Esophagus squamous epithelium (tissue), 5 donors: ENCODE results near the gene AHRR. TPM values are rescaled to one million over a fixed set of nuclear protein-coding genes. Genes with fewer than 3 reads are reported as not detected.

Experiments used
- DNase-seq: peaks from one replicate; lab custom pipeline; 2025; lab: John Stamatoyannopoulos, UW
- H3K27ac ChIP-seq, 4 donors: fragments of 200-600 bp; sonication (generic); one replicate each; pipeline ENCODE4 v1.5.1; 2016 to 2019; ENCODE audit warnings: mild to moderate bottlenecking in 1 of 4
- H3K27me3 ChIP-seq, 4 donors: fragments of 200-600 bp; sonication (generic); 1 replicate in 3 of 4; 2 replicates in 1 of 4; pipeline versions ENCODE4 v1.5.1 to v1.6.0; 2017 to 2021; ENCODE audit warnings: antibody characterized with exemption in 1 of 4
- H3K36me3 ChIP-seq, 3 donors: fragments of 200-600 bp; sonication (generic); one replicate each; pipeline ENCODE4 v1.5.1; 2016 to 2019
- H3K4me1 ChIP-seq, 3 donors: fragments of 200-600 bp; sonication (generic); one replicate each; pipeline ENCODE4 v1.5.1; 2017 to 2019
- H3K4me3 ChIP-seq, 4 donors: fragments of 200-600 bp; sonication (generic); 1 replicate in 3 of 4; 2 replicates in 1 of 4; pipeline ENCODE4 v1.5.1; 2016 to 2019; ENCODE audit warnings: mild to moderate bottlenecking in 2 of 4, moderate library complexity in 1 of 4
- H3K9me3 ChIP-seq, 3 donors: fragments of 200-600 bp; sonication (generic); one replicate each; pipeline ENCODE4 v1.5.1; 2016 to 2019
- POLR2A ChIP-seq, 4 donors: fragments of 450-650 bp; IDR thresholded peaks; one replicate each; pipeline ENCODE4 v1.6.1; 2017; ENCODE audit warnings: antibody characterized with exemption in 4 of 4, mild to moderate bottlenecking in 4 of 4, moderate library complexity in 3 of 4
- WGBS, 2 donors: methylation state at CpG; one replicate each; pipeline ENCODE4 v1.1.5; 2018; 5-methylcytosine and 5-hydroxymethylcytosine counted together
- intact Hi-C: fragments of 100-400 bp; cut with DNase I; formaldehyde crosslinking; loops from one replicate; pipeline ENCODE4 v1.15.0; 2022
- total RNA-seq, 4 donors: library from RNA; depleted of rRNA; stranded (reverse); fragments of >200 nt; gene quantifications; one replicate each; pipeline ENCODE4 v1.1.0, GENCODE V29; 2016
- TF ChIP-seq, protein P1 (sequence below), 6 experiments: fragments of 450-650 bp in 4 of 6; fragments of 200-600 bp in 2 of 6; sonication (generic) in 2 of 6; IDR thresholded peaks; one replicate each; pipeline ENCODE4 v1.5.1; 2016 to 2019; ENCODE audit warnings: antibody characterized with exemption in 6 of 6, mild to moderate bottlenecking in 4 of 6, moderate library complexity in 4 of 6
- donor health status: DM: yes; HTN: yes; CAD: no.

Gene AHRR
- total RNA-seq, 4 donors from 2014 or later = 0.66 to 1.5 (median 1.1) TPM

DNA sequence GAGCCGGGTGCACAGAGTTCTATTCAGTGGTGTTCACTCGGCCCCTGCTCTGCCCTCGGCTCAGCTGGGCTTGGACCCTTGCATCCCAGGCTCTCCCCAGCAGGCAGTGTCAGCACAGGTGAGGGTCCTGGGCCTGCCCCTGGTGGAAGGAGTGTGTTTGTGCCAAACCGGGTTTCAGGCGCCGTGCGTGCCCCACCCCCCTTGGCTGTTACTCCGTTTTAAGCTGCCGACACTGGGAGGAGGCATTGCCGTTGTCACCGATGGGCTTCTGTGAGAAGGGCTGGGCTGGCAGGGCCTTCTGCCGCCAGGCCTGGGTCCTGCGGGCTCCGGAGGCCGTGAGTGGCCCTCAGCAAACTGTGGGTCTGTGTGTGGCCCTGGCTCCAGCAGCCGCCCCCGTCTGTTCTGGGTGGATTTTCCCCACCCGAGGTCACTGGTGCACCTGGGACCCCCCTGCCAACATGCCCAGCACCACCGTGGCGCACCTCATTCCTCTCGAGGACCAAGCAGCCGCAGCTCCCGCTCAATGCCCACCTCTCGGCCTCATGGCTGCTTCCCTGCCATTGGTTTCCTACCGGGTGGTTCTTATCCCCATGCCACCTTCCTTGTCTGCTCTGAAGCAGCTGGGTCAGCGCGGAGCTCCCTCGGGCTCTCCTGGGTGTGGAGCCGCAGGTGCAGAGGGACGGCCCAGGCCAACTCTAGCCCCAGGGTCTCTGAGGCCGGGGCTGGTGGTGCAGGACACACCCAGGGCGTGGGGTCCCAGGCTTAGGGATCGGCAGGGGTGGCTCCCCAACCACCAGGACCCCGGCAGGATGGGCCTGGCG is 77.2 kb downstream of the AHRR start:
- no peak for TF ChIP-seq POLR2A (IDR thresholded peaks at IDR 0.05)
- TF ChIP-seq, protein P1, sequence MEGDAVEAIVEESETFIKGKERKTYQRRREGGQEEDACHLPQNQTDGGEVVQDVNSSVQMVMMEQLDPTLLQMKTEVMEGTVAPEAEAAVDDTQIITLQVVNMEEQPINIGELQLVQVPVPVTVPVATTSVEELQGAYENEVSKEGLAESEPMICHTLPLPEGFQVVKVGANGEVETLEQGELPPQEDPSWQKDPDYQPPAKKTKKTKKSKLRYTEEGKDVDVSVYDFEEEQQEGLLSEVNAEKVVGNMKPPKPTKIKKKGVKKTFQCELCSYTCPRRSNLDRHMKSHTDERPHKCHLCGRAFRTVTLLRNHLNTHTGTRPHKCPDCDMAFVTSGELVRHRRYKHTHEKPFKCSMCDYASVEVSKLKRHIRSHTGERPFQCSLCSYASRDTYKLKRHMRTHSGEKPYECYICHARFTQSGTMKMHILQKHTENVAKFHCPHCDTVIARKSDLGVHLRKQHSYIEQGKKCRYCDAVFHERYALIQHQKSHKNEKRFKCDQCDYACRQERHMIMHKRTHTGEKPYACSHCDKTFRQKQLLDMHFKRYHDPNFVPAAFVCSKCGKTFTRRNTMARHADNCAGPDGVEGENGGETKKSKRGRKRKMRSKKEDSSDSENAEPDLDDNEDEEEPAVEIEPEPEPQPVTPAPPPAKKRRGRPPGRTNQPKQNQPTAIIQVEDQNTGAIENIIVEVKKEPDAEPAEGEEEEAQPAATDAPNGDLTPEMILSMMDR (IDR thresholded peaks at IDR 0.05) = no peak
- 90 to 91% methylated on average over 3 to 11 of the region's 35 CpGs for WGBS, 2 donors
- H3K4me1 ChIP-seq = peaks cover 5 to 53% (median 12%) of the 10 kb centered on the region in 3 donors
- H3K36me3 ChIP-seq = no peaks in the 10 kb centered on the region
- peaks cover 0 to 54% (median 0%) of the 10 kb centered on the region in 4 donors for H3K27me3 ChIP-seq
- no peak overlapping the region for H3K4me3 ChIP-seq
- peak overlapping the region; percentile 55 to 80 (median 80) for H3K27ac ChIP-seq
- no peaks in the 10 kb centered on the region for H3K9me3 ChIP-seq
- intact Hi-C loops = no loop called here
- no peak for DNase-seq

DNA sequence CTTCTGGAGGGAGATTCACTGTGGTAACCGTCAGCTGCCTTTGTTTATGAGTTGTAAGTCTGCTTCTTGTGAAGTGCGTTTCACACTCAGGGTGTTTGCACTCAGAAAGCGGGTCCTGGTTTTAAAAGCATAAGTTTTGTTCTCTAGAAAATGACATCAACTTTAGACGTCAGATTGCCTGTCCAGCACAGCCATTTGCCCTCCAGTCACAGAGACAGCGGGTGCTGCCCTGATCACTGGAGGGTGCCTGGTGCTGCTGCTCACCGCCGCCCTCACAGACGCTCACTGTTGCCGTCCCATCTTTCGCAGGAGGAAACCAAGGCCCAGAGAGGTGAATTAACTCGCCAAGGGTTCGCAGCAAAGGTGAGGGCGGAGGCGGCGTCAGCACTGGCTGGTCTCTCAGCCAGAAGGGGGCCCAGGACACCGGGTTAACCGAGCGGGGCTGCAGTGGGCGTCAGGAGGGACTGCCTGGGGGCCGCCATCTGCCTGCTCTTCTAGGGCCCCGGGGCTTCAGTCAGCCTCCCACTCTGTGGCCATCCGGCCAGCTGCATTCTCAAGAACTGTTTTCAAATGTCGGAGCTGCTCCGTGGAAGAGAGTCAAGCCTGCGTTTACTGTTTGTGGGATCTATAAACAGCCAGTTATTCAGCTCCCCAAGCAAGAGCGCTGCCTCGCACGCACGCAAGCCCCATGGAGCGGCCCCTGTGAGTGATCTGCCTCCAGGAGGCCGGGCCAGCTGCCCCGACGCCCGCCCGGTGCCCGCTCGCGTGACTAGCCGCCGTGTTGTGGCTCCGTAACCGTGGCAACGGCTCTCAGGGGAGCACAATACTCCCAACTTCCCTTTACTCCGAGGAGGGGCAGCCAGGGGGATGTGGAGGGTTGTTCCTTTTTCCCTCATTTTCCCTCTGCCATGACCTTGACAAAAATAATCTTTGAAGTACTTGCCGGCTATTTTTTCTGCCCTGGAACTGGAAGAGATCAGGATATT is 78.1 kb downstream of the AHRR start:
- WGBS, 2 donors = 24 to 35% methylated on average over 10 to 12 of the region's 45 CpGs
- Histone ChIP-seq H3K27me3 (peaks cover 0 to 53% (median 0%) of the 10 kb centered on the region in 4 donors), H3K4me3 (peak overlapping the region in 3 of 4 donors; percentile 7 to 54 (median 28)), H3K27ac (peak overlapping the region; percentile 55 to 80 (median 80)), H3K4me1 (peaks cover 5 to 46% (median 12%) of the 10 kb centered on the region in 3 donors), H3K9me3 (no peaks in the 10 kb centered on the region), H3K36me3 (no peaks in the 10 kb centered on the region)
- DNase-seq = peak; percentile 12
- TF ChIP-seq, protein P1 (IDR thresholded peaks at IDR 0.05) = no peak
- TF ChIP-seq POLR2A (IDR thresholded peaks at IDR 0.05) = no peak
- intact Hi-C loops = no loop called here

DNA sequence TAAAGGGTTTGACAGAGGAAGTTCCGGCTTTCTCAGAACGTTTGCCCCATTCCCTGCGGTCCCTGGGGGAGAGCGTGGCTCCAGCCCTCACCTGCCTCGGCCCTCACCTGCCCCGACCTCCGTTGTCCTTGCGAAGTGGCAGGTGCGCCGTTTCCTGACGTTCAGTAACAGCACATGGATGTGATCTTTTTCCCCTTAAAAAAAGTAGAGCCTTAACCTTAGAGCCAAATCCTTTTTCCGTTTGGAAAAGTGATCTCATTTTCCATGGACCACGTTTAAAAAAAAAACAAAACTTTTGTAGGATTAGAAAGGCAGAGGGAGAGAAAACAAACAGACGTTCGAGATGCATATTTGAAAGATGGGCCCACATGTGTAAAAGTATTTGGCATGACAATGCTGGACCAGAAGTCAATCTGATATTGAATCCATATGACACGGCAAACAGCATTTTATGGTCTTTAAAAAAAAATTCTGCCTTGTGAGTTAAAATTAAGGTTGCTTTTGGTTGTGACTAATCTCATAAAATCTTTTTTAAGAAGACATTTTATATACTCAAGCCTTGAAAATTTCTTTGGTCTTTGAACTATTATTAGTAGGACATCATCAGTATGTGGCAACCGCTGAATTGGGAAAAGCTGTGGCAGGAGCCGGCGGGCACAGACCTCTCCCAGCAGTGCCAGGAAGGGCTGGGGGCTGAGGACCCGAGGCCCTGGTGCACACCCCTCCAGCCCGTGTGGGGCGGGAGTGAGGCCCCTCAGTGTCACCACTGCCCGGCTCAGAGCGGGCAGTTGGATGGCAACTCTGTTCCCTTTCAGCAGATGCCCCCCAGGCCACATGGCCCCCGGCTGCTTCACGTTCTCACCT is 79.0 kb downstream of the AHRR start:
- no peaks in the 10 kb centered on the region for H3K9me3 ChIP-seq
- no peak for DNase-seq

More for the DNA sequence above, 79.0 kb downstream of the AHRR start:
- Histone ChIP-seq H3K27me3 (peaks cover 0 to 49% (median 0%) of the 10 kb centered on the region in 4 donors), H3K4me1 (peaks cover 5 to 37% (median 12%) of the 10 kb centered on the region in 3 donors), H3K4me3 (peak overlapping the region in 3 of 4 donors; percentile 7 to 54 (median 28)), H3K36me3 (no peaks in the 10 kb centered on the region), H3K27ac (peak overlapping the region; percentile 54 to 80 (median 80))
- TF ChIP-seq, protein P1 (IDR thresholded peaks at IDR 0.05) = no peak
- no peak for TF ChIP-seq POLR2A (IDR thresholded peaks at IDR 0.05)
- intact Hi-C loops = no loop called here
- 33 to 34% methylated on average over 14 to 20 of the region's 26 CpGs for WGBS, 2 donors
